Neural crest cell (in vitro differentiated cells): ENCODE measurements around the gene MAF. TPM values are rescaled to one million over a fixed set of nuclear protein-coding genes. Genes with fewer than 3 reads are reported as not detected.
A peak's percentile ranks its signal among the peaks of the same experiment; 100 is the strongest.

Experiments
- DNase-seq: peaks from one replicate; pipeline ENCODE4 v3.0.0; 2021; ENCODE audit warnings: low read depth, mixed read lengths, low spot score
- H3K27ac Mint-ChIP-seq: one replicate; pipeline ENCODE4 v1.8.0; 2021; ENCODE audit warnings: mild to moderate bottlenecking, mixed read lengths; ENCODE audit not compliant: unreplicated experiment
- H3K27me3 Mint-ChIP-seq: 2 replicates; pipeline ENCODE4 v1.8.0; 2021; ENCODE audit warnings: low read depth, mild to moderate bottlenecking, mixed read lengths
- H3K36me3 Mint-ChIP-seq: 2 replicates; pipeline ENCODE4 v1.8.0; 2021; ENCODE audit warnings: low read depth, mild to moderate bottlenecking, mixed read lengths
- H3K4me1 Mint-ChIP-seq: 2 replicates; pipeline ENCODE4 v1.8.0; 2021; ENCODE audit warnings: mixed read lengths
- H3K4me3 Mint-ChIP-seq: one replicate; pipeline ENCODE4 v1.8.0; 2021; ENCODE audit warnings: mild to moderate bottlenecking, mixed read lengths
- H3K9me3 Mint-ChIP-seq: 2 replicates; pipeline ENCODE4 v1.8.0; 2021; ENCODE audit warnings: mixed read lengths
- total RNA-seq: library from RNA; stranded (reverse); gene quantifications from 2 replicates; pipeline ENCODE4 v1.2.1, GENCODE V29; 2021
- TF ChIP-seq, protein P1 (sequence below): fragments of 200-600 bp; sonication (generic); conservative IDR thresholded peaks from 2 replicates; pipeline ENCODE4 v1.5.0; 2021; ENCODE audit warnings: antibody characterized with exemption, mild to moderate bottlenecking

The MAF gene
- total RNA-seq, 1 donor from 2014 or later, result 4.1 TPM

- H3K4me3 Mint-ChIP-seq, result no peak overlapping the region
- peaks cover 4% of the 10 kb centered on the region for H3K27me3 Mint-ChIP-seq
- no peak for DNase-seq
- no peak overlapping the region for H3K27ac Mint-ChIP-seq
- H3K9me3 Mint-ChIP-seq, result no peaks in the 10 kb centered on the region
- H3K4me1 Mint-ChIP-seq, result no peaks in the 10 kb centered on the region
- no peaks in the 10 kb centered on the region for H3K36me3 Mint-ChIP-seq
- TF ChIP-seq, protein P1, sequence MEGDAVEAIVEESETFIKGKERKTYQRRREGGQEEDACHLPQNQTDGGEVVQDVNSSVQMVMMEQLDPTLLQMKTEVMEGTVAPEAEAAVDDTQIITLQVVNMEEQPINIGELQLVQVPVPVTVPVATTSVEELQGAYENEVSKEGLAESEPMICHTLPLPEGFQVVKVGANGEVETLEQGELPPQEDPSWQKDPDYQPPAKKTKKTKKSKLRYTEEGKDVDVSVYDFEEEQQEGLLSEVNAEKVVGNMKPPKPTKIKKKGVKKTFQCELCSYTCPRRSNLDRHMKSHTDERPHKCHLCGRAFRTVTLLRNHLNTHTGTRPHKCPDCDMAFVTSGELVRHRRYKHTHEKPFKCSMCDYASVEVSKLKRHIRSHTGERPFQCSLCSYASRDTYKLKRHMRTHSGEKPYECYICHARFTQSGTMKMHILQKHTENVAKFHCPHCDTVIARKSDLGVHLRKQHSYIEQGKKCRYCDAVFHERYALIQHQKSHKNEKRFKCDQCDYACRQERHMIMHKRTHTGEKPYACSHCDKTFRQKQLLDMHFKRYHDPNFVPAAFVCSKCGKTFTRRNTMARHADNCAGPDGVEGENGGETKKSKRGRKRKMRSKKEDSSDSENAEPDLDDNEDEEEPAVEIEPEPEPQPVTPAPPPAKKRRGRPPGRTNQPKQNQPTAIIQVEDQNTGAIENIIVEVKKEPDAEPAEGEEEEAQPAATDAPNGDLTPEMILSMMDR, result no peak
These were observed 11.7 kb upstream of the MAF start for GRCh38 chr16:79612207-79612606.

GRCh38 chr16:79610771-79611170, 10.2 kb upstream of the MAF start:
- DNase-seq, result no peak
- H3K4me1 Mint-ChIP-seq, result peaks cover 4% of the 10 kb centered on the region
- H3K4me3 Mint-ChIP-seq, result no peak overlapping the region
- peaks cover 8% of the 10 kb centered on the region for H3K27me3 Mint-ChIP-seq
- no peak overlapping the region for H3K27ac Mint-ChIP-seq
- H3K36me3 Mint-ChIP-seq, result no peaks in the 10 kb centered on the region
- H3K9me3 Mint-ChIP-seq, result no peaks in the 10 kb centered on the region
- TF ChIP-seq, protein P1, result no peak

DNA sequence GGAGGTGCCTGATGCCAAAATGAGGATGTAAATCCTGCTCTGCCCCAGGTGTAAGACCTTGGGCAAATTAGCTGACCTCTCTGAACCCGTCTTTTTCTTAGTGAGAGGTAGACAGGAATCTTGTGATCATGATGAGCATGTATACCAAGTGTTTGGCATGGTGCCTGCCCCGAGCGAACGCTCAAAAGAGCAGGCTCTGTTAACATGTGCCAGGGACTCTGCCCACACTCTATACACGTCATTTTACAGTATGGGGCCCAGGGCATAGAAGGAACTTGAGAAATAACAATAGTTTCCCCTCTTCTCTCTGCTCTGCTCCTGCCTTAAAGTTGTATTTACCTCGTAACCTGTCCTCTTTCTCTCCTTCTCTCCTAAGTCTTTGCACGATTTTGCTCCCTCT, 9.3 kb upstream of the MAF start:
- TF ChIP-seq, protein P1, result no peak
- Mint-ChIP-seq H3K4me3 (no peak overlapping the region), H3K9me3 (no peaks in the 10 kb centered on the region), H3K27me3 (peaks cover 14% of the 10 kb centered on the region), H3K36me3 (no peaks in the 10 kb centered on the region), H3K27ac (no peak overlapping the region), H3K4me1 (peaks cover 6% of the 10 kb centered on the region)
- no peak for DNase-seq

- Mint-ChIP-seq H3K9me3 (no peaks in the 10 kb centered on the region), H3K4me1 (peaks cover 6% of the 10 kb centered on the region), H3K36me3 (no peaks in the 10 kb centered on the region), H3K27ac (no peak overlapping the region), H3K4me3 (no peak overlapping the region), H3K27me3 (peaks cover 14% of the 10 kb centered on the region)
- no peak for DNase-seq
- TF ChIP-seq, protein P1, result no peak
These were observed 8.4 kb upstream of the MAF start for GRCh38 chr16:79608976-79609375.

- TF ChIP-seq, protein P1, result no peak
- no peaks in the 10 kb centered on the region for H3K9me3 Mint-ChIP-seq
- H3K36me3 Mint-ChIP-seq, result no peaks in the 10 kb centered on the region
- peaks cover 6% of the 10 kb centered on the region for H3K4me1 Mint-ChIP-seq
- no peak overlapping the region for H3K27ac Mint-ChIP-seq
- no peak overlapping the region for H3K4me3 Mint-ChIP-seq
- H3K27me3 Mint-ChIP-seq, result peaks cover 14% of the 10 kb centered on the region
- DNase-seq, result no peak
These were observed 7.0 kb upstream of the MAF start for GRCh38 chr16:79607587-79607986.

DNA sequence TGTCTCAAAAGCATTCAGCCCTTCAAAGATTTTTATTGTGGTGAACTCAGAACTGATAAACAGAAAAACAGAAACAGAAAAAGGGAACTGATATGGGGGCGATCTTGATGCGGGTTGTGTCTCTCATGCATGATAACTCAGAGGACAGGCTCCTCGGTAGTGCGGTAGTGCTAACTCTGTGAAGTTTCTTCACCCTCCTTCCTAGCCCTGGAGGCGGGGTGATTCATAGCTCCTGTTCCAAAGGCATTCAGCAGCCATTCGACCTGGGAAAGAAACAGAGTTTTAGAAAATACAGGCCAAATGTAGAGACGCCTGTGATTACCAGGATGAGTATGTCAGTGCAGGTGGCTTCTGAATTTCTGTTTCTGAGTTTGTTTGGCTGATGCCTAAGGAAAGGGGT, 5.5 kb upstream of the MAF start:
- Mint-ChIP-seq H3K36me3 (no peaks in the 10 kb centered on the region), H3K4me3 (peak overlapping the region; percentile 54), H3K27me3 (peaks cover 14% of the 10 kb centered on the region), H3K27ac (no peak overlapping the region), H3K4me1 (peaks cover 16% of the 10 kb centered on the region), H3K9me3 (no peaks in the 10 kb centered on the region)
- TF ChIP-seq, protein P1, result no peak
- no peak for DNase-seq
